NCI-H1092 treated with DMSO at 0.1 percent for 48 hours (cell line): ENCODE results near the gene NME5.
A peak's percentile ranks its signal among the peaks of the same experiment; 100 is the strongest.

Experiments
- DNase-seq: peaks from one replicate; lab custom pipeline; 2025; lab: John Stamatoyannopoulos, UW

Gene NME5

DNA sequence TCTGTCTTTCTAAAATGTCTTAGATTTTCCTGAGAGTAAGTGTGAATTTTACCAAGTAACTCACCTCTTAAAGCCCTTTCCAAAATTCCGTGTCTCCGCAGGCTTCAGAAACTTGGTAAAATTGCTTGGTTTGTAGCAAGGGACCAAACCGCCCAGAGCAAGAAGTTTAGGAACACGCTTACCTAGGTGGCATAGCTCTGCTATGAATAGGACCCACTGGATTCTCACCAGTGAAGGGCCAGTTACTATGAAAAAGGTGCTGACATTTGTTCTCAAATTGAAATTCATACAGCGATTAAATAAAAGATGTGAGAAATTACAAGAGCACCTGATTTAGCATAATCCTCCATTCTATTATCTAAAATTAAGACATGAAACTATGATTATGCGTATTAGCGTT, 6.7 kb downstream of the NME5 start:
- DNase-seq, result no peak

DNA sequence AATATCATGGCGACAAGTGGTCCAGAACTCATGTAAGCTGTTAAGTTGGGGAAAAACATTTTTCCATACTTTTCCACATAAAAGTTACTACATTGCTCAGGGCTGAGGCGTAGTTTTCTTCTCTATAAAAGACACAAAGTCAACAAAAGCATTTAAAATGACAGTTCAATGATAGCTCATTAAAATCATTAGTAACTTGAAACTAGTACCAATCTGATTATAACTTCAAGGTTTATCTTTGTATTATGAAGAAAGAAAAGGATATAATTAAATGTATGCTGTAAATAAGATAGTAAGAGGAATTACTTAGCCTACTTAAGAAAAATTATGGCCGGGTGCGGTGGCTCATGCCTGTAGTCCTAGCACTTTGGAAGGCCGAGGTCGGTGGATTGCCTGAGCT, 9.9 kb downstream of the NME5 start:
- DNase-seq, result no peak

DNA sequence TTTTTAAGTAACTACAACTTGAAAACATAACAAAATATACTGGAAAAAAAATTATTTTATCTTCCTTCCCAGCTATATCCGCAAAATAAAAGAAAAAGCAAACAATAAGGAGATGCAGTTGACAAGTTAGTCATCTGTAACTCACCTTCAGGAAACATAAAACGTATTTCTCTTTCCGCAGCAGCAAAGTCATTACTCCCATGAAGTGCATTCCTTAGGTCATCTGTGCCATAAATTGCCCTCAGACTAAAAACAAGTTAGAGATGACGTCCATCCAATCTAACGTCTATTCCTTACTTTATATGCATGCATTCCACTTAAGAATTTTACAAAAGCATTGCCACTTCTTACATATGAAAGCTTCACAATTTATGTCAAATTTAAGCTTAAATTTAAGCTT, 10.9 kb downstream of the NME5 start:
- no peak for DNase-seq

DNA sequence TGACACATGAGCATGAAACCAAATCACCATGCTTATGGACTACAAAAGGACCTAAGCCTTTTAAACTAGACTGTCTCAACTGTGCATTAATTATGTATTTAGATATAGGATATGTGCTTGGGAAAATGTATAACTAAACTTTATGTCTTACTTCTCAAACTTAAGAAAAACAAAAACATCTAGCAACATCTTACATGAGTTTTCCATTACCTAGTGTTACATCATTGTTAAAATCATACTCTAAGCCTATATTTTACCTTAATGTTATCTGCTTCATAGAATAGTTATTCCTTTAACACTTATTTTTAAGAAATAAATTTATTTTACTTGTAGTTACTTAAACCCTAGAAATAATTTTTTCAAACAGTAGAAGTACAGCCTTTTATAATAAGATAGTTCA, 24.0 kb downstream of the NME5 start:
- DNase-seq, result no peak

DNA sequence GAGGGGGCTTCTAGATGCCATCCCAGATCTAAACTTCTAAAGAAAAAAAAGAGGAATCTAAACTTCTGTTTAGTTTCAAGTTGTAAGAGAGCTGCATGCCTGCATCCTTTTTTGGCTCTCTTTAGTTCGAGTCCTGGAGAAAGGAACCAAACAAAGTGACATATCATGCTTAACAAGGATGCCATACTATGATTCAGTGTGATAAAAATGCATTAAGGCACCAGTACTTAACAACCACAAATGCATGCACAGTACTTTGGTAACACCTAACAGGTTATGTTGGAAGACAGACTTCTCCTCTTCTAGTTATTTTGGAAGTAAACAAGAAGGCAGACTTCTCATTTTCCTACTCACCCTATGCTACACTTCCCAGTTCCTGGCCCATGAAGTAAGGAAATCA, 27.3 kb downstream of the NME5 start:
- no peak for DNase-seq

DNA sequence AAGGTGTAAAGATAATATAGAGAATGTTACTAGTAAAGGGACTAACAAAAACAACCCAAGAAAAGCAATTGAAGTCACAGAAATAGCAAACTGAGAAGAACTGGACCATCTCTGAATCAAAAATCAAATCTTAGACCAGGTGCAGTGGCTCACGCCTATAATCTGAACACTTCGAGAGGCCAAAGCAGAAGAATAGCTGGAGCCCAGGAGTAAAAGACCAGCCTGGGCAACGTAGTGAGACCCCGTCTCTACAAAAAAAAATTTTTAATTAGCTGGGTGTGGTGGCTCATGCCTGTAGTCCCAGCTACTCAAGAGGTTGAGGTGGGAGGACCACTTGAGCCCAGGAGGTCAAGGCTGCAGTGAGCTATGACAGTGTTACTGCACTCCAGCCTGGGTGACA, 28.0 kb downstream of the NME5 start:
- DNase-seq, result no peak

DNA sequence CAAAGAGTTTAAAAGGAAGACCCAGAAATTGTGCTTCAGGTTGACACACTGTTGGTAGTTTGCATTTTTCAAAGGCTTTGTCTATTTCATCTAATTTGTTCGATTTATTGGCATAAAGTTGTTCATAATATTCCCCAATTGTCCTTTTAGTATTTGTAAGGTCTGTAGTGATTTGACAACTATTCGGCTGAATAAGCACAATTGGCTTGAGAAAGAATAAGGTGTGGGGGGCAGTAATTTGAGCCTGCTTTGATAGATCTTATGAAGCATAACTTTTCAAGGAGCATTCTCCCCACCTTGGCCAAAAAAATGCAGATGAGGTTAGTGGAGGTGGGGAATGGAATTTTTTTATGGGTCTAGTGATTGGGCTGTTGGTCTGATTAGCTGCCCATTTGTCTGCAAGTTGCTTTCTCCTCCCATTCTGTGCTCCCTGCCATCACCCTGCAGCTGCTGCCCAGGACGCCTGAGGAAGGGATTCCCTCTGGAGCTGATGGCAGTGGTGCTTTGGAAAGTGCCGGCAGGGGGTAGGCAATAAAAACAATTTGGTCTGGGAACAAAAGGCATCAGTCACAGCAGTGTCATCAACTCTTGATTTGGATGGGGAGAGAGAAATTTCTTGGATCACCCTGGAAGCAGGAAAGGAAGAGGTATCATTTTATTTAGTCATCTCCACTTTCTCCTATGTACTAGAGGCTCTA, 28.8 kb downstream of the NME5 start:
- DNase-seq, result peak; percentile 25

DNA sequence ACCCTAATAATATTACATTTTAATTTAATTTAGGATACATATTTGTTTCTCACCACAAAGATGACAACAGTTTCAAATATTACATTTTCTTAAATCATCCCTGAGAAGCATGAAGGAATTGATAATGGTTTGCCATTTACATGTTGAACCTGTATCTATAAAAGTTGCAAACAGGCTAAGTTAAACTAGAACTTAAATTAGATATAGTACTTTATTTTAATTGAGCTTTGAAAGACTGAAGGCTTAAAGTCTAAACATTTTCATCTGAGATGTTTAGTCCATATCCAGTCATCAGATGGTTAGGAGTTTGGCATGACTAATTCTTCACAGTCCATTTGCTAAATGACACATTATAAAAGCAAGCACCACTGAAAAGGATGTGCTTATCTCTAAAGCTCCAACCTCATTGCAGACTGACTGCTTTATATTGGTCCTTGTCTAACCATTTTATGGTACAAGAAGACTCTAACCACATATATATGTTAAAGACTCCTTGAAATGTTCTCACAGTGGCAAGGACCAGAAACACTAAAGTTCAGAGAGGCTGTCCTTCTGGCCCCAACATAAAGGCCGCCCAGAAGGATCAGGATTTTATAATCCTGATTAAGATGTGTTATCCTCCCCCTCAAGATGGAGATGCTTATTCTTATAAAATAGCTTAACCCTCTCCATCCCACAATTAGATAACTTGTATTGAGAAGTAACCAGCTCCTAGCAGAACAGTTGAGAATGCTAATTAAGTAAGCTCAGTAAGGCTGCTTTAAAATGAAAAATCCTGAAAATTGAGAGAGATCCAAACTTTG, 29.6 kb downstream of the NME5 start:
- DNase-seq, result no peak

DNA sequence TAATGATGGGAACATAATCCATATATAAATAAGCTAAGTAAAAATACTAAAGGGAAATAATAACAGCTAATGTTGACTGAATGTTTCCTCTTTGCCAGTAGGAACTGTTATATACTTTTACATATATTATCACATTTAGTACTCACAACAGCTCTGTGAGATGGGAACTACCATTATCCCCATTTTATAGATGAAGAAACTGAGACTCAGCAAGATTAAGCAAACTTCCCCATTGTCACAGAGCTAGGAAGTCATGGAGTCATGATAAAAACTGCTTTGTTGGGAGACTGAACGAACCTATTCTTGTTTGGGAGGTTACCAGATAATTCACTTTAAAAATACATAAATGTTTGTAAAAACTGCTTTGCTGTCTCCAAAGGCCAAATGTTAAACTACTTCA, 32.0 kb downstream of the NME5 start:
- DNase-seq, result no peak

DNA sequence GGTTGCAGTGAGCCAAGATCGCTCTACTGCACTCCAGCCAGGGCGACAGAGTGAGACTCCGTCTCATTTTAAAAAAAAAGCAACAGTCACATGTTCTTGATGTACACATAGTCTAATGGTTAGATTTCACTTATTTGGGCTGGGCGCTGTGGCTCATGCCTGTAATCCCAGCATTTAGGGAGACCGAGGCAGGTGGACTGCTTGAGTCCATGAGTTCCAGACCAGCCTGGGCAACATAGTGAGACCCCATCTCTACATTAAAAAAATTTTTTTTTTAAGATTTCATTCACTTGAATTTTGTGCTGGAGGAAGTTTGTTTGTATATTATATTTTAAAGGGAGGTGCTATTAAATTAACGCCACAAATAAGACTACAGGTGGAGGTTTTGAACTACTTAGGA, 33.5 kb downstream of the NME5 start:
- DNase-seq, result no peak

DNA sequence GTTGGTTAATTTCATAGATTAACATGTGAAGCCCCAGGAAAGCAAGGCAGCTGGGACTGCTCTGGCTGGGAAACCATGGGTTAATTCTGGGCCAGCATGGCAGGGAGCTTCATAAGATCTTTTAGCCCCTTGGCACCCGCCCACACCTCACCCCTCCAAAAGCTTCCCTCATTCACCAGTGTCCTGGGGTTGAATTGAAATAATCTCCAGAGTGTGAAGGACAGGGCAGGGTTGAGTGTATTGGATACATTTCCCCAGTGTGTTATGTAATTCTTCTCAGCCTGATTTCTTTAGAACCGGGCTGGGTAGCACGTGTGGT, 36.0 kb downstream of the NME5 start:
- no peak for DNase-seq

DNA sequence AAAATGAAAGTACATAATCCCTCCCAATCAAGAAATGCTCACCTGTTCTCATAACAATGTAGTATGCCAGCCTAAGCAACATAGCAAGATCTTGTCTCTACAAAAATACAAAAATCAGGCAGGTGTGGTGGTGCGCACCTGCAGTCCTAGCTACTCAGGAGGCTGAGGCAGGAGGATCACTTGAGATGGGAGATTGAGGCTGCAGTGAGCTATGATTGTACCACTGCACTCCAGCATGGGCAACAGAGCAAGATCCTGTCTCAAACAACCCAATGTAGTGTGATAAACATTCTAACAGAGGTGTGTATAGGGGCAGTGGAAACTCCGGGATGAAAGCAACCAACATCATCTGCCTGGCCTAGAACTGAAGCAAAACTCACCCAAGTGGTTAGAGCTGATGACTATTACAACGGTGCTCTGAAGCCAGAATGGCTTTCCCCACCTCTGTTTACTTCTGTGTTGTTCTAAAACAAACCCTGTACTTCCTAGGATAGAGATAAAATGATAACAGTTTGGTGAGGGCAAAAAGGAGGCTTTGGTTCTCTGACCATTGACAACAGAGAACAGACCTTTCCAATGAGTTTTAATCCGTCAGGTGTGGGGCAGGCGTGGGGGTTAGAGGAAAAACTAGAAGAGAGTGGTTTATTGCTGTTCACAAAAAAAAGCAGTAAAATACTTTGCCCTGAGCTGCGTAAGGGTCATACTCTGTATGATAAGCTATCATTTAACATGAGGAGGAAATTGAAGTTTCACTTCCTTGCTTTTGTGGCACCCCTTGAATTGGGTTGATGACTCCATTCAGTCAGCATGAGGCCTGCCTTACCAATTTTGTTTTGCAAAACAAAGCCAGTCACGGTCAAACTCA, 36.5 kb downstream of the NME5 start:
- no peak for DNase-seq

DNA sequence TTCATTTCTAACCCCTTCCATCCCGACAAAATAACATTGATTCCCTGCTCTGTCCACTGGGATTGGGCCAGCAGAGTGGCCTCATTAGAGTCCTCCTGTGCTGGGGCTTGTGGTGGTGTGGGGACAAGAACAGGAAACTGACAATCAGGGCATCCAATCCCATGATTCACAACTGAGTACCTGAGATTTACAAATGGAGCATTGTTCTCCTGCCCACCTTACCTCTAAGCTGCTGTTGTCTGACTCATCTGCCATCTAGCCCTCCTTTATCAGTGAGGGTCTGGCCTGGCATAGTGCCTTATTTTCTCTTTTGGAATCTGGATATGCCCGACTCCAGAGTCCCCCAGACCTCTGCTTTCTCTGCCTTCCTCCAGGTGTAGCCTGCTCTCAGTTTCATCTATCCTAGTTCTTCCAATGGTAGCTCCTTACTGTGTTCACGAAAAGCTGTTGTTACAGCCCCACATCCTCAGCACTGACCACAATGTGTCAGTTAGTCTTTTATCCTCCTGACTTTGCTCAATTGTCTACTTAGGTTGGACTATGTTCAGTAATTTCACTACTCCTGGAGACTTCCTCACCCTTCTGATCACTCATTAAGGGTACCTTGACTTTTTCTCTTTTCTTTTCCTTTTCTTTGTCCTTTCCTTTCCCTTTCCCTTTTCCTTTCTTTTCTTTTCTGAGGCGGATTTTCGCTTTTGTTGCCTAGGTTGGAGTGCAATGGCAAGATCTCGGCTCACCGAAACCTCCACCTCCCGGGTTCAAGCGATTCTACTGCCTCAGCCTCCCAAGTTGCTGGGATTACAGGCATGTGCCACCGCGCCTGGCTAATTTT, 42.0 kb downstream of the NME5 start:
- DNase-seq, result no peak

DNA sequence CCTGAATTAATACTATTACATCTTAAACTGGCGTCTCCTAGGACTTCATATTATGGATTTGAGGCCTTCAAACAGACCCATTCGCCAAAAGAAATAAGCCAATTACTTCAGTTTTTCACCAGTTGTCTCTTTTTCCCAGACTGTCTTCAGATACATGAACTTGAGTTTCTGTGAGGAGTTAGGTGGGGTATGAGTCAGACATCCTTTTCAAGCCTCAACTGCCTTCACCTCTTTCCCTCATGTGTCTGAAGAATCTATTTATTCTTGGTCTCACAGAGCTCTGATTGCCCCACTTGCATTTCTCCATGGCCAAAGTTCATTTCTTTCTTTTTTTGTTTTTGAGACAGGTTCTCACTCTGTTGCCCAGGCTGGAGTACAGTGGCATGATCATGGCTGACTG, 42.9 kb downstream of the NME5 start:
- no peak for DNase-seq

DNA sequence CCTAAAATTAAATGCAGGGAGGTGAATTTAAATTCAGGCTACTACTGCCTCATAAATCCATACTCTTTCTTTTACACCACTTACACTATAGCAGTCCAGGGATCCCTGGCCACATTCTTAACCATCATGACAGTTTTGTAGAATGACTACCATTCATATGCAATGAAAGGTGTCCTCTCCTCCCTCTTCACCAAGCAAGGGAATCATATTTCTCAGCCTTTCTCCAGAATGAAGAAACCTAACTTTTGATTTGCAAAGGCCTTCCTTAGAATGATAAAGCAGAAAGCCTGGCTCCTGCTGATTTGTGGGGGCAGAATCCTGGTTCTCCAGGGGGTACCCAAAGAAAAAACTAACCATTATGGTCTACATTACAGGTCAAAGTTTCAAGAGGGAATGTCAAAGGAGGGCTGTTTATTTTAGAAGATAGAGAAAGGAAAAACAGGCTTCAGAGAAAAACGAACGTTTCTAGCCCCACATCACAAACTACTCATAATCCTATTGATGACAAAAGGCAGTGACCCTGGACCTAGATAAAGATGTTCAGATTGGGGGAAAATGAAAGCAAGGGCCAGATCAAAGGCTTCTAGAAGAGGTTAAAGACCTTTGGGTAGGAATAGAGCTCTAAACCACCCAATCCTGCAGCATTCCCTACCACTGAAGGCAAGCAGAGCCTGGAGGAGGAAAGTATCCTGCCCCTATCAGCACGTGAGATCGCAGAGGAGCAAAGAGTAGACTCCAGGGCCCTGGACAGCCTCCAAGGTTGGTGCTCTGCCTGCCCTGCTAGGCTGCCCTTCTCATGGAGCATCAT, 43.9 kb downstream of the NME5 start:
- DNase-seq, result no peak

DNA sequence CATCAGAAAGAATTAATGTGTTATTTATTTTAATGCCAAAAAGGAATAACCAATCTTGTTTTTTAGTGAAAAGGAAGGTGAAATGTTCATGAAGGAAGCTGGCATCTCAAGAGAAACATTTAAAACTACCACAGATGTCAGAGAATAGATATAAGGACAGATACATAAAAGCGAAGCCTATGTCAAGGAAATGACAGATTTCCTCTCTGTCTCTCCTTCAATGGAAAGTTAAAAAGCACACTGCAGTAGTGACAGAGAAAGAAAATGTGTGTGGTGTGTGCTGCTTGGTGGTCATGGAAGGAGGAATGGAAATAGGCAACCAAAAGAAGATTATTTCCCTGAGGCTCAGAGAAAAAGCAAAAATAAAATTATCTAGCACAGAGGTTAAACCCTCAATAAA, 46.2 kb downstream of the NME5 start:
- no peak for DNase-seq

DNA sequence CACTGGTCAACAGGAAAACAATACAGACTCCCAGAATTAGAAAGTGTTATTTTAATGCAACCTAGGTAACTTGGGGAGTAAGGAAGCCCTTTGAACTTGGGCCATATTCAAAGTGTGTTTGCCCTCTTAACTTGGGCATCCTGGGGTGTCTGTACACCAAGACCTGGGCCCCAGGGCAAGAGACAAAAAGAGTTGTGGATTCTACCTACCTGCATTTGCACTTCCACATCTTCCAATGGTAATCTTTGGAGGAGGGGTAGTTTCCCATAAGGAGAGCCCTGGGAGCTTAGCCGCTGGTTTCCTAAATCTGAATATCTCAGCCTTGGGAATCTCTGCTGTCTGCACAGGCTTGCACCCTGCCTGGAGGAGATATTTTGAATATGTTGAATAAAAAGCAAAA, 46.9 kb downstream of the NME5 start:
- DNase-seq, result no peak

DNA sequence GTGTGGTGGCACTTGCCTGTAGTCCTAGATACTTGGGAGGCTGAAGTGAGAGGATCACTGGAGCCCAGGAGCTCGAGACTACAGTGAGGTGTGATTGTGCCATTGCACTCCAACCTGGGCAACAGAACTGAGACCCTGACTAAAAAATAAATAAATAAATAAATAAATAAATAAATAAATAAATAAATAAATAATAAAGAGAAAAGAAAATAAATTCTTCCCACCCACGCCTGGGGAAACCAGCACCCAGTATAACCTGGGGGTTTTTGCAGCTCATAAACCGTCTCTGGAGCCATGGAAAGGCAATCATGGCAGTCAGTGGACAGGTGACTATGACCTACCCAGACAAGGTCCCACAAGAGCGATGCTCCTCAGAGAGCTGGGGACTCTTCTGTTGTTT, 47.5 kb downstream of the NME5 start:
- DNase-seq, result no peak

DNA sequence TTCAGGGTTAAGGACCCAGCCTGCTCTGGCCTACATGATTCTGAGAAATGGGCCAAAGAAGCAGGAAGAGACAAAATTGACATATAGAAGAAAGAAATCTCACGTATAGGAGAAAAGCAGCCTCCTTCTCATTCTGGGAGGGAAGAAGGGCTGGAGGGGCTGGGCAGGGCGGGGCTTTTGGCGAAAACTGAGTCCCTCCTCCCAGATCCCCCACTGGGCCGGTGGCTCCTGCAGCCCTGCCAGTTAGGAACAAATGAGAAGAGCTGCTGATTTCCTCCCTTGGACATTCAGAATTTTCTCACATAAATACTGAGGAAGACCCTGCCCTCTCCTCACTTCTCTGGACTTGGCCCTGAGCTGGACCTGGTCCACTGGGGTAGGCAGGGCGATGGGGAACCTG, 55.5 kb downstream of the NME5 start, which contains the start of gene WNT8A:
Gene WNT8A (plus strand): TSS at position 332 of the 400 bp plus-strand sequence. CDS start 95 bp downstream, outside the sequence.
- DNase-seq, result no peak

DNA sequence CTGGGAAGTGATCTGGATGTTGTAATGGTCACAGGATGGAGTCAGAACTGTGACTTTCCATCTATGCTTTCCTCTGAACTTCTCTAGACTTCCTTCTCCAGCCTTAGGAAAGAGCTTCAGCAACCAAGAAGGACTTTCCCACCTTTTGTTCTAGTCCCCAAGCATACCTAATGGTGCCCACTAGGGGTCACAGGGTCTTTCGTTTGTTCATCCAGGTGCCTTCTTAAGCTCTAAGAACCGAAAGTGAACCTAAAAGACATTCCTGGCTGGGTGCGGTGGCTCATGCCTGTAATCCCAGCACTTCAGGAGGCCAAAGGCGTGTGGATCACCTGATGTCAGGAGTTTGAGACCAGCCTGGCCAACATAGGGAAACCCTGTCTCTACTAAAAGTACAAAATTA, 57.2 kb downstream of the NME5 start:
- DNase-seq, result no peak

DNA sequence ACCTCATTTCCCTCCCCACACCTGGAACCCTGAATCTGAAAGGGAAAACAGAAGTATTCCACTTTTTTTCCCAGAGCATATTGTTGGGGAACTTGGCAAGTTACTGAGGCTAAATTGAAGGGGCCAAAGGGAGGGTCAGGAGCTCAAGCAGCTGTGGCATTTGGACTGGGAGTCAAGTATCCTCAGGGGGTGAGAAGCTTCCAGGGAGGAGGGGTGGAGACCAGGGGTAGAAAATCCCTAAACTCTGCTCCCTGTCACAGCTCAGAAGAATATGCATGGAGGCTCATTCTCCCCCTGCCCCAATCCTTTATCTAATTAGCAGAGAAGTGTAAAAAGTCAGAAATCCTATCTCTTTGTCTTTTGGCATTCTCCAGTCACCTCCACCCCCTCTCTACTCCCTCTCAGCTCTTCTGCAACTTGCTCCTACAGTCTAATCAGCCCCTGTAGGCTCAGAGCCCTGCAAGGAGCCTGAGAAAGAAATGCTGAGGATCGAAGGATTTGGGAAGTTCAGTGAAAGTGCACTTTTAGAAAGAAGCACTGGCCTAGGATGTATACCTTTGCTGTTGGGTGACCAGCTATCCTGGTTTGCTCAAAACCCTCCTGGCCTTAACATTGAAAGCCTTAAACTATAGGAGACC, 61.1 kb downstream of the NME5 start:
- DNase-seq, result no peak
